Endothelial cell of umbilical vein (primary cell): ENCODE results near the gene SLC8A1.

ENCODE experiments used
- EZH2 ChIP-seq: IDR thresholded peaks from 2 replicates; pipeline ENCODE4 v1.6.1; 2012; ENCODE audit warnings: borderline replicate concordance, low read depth, mild to moderate bottlenecking, moderate library complexity, low read length, inconsistent platforms; ENCODE audit not compliant: severe bottlenecking
- FOS ChIP-seq: IDR thresholded peaks from 2 replicates; pipeline ENCODE4 v1.6.1; 2011; ENCODE audit warnings: mild to moderate bottlenecking, low read length, moderate library complexity, borderline replicate concordance; ENCODE audit not compliant: insufficient read depth
- GATA2 ChIP-seq: IDR thresholded peaks from 2 replicates; pipeline ENCODE4 v1.7.0; 2011; ENCODE audit warnings: low read depth, mild to moderate bottlenecking, moderate library complexity, mixed read lengths, low read length; ENCODE audit not compliant: insufficient read length, insufficient read depth
- JUN ChIP-seq: IDR thresholded peaks from 2 replicates; pipeline ENCODE4 v1.6.1; 2011; ENCODE audit warnings: borderline replicate concordance, low read depth; ENCODE audit not compliant: insufficient read length, insufficient read depth
- MYC ChIP-seq: IDR thresholded peaks from one replicate; pipeline ENCODE4 v1.6.1; 2011; ENCODE audit warnings: mild to moderate bottlenecking, low read depth, low read length
- POLR2A ChIP-seq: IDR thresholded peaks from 2 replicates; pipeline ENCODE4 v1.6.1; 2012; ENCODE audit warnings: low read depth, mild to moderate bottlenecking, control low read depth, low read length
- POLR2AphosphoS5 ChIP-seq: IDR thresholded peaks from 2 replicates; pipeline ENCODE4 v1.6.1; 2012; ENCODE audit warnings: low read depth, mild to moderate bottlenecking, control low read depth, low read length, moderate library complexity; ENCODE audit not compliant: insufficient read depth
- TF ChIP-seq, protein P1 (sequence below), 2 donors: IDR thresholded peaks; 1 replicate in 1 of 2; 2 replicates in 1 of 2; pipeline ENCODE4 v1.5.1; 2011; ENCODE audit warnings: low read length in 2 of 2, mild to moderate bottlenecking in 2 of 2, moderate library complexity in 2 of 2, control low read depth in 1 of 2, inconsistent platforms in 1 of 2, low read depth in 1 of 2; ENCODE audit not compliant: insufficient read depth in 1 of 2; ENCODE audit errors: extremely low read depth in 1 of 2
- TF ChIP-seq, protein P2 (sequence below): IDR thresholded peaks from 2 replicates; pipeline ENCODE4 v1.6.1; 2011; ENCODE audit not compliant: insufficient read depth, insufficient read length

DNA sequence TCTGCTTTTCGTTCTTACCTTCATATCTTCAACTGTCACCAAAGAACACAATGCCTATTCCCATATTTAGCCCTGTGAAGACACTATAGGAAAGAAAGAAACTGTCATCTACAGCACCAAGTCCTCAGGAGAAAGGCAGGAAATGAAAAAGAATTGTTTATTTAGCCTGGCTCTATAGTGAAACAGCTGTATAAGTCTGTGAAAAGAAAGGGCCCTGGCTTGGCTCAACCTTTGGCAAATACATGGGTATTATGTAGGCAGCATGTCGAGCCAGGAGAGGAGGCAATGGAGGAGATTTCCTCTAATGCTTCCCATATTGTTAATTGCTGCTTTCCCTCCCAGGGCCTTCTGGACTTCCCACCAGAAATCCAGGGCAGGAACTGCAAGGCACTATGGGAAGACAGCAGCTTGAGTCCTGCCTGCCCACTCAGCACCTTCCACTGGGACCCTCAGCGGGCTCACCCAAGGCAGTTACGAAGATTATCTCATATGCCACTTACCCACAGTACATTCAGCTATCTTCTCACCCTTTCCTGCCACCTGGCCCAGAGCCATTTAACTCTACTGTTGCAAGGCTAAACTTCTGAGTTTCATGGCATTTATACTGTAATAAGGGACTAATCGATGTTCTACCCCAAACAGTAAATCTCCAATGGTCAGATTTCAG, 30.1 kb downstream of the SLC8A1 start:
- TF ChIP-seq EZH2 (no peak), POLR2A (no peak), POLR2AphosphoS5 (no peak), GATA2 (no peak), JUN (no peak), MYC (no peak), FOS (no peak)
- TF ChIP-seq, protein P1, sequence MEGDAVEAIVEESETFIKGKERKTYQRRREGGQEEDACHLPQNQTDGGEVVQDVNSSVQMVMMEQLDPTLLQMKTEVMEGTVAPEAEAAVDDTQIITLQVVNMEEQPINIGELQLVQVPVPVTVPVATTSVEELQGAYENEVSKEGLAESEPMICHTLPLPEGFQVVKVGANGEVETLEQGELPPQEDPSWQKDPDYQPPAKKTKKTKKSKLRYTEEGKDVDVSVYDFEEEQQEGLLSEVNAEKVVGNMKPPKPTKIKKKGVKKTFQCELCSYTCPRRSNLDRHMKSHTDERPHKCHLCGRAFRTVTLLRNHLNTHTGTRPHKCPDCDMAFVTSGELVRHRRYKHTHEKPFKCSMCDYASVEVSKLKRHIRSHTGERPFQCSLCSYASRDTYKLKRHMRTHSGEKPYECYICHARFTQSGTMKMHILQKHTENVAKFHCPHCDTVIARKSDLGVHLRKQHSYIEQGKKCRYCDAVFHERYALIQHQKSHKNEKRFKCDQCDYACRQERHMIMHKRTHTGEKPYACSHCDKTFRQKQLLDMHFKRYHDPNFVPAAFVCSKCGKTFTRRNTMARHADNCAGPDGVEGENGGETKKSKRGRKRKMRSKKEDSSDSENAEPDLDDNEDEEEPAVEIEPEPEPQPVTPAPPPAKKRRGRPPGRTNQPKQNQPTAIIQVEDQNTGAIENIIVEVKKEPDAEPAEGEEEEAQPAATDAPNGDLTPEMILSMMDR (IDR thresholded peaks at IDR 0.05; ENCODE audit: extremely low read depth in 1 of 2, insufficient read depth in 1 of 2, low read depth in 1 of 2, low read length in 2 of 2): no peak
- TF ChIP-seq, protein P2, sequence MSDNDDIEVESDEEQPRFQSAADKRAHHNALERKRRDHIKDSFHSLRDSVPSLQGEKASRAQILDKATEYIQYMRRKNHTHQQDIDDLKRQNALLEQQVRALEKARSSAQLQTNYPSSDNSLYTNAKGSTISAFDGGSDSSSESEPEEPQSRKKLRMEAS: no peak
